ENCODE data around the gene LAMA4. TPM values are rescaled to one million over a fixed set of nuclear protein-coding genes. Genes with fewer than 3 reads are reported as not detected.
A peak's percentile ranks its signal among the peaks of the same experiment; 100 is the strongest.

Gene LAMA4
- total and polyA plus RNA-seq, 2 of the 13 experiments (the other 11 are each of a cell fraction or from before 2014, with no cell fraction given), result not detected

GRCh38 chr6:112087136-112087911, 167.0 kb downstream of the LAMA4 start, which contains the start of the genes FAM229B and TUBE1 (continued):
- TF ChIP-seq IRF9 (CRISPR knock-in tag; IDR thresholded peaks at IDR 0.05; ENCODE audit: borderline replicate concordance) (peak; percentile 96), RFX5 (IDR thresholded peaks at IDR 0.05; ENCODE audit: low read depth, low read length) (peak; percentile 72), ONECUT2 (CRISPR knock-in tag; IDR thresholded peaks at IDR 0.05) (no peak), ZBTB10 (CRISPR knock-in tag; IDR thresholded peaks at IDR 0.05; ENCODE audit: borderline replicate concordance) (peak; percentile 69; the same call in 1 of the 2 replicates), HNRNPL (IDR thresholded peaks at IDR 0.05; ENCODE audit: low read depth, low read length) (no peak), CENPT (CRISPR knock-in tag; IDR thresholded peaks at IDR 0.05; ENCODE audit: low read depth) (no peak), ZNF335 (CRISPR knock-in tag; IDR thresholded peaks at IDR 0.05) (peak; percentile 81; the same call in 1 of the 2 replicates), ZBTB37 (CRISPR knock-in tag; IDR thresholded peaks at IDR 0.05) (0 out of 2 replicates have a peak, but pooled peaks have one; percentile 45), ZNF496 (CRISPR knock-in tag; IDR thresholded peaks at IDR 0.05; ENCODE audit: insufficient replicate concordance) (no peak), MIER3 (CRISPR knock-in tag; IDR thresholded peaks at IDR 0.05; ENCODE audit: borderline replicate concordance) (peak; percentile 81), THRA (CRISPR knock-in tag; IDR thresholded peaks at IDR 0.05; ENCODE audit: borderline replicate concordance) (no peak), ARNTL (CRISPR knock-in tag; IDR thresholded peaks at IDR 0.05) (no peak), PAWR (CRISPR knock-in tag; IDR thresholded peaks at IDR 0.05; ENCODE audit: borderline replicate concordance) (no peak; the same call in 1 of the 2 replicates), SYNCRIP (IDR thresholded peaks at IDR 0.05; ENCODE audit: insufficient read depth, low read depth, low read length) (no peak), ZNF749 (CRISPR knock-in tag; IDR thresholded peaks at IDR 0.05; ENCODE audit: borderline replicate concordance) (no peak; the same call in 1 of the 2 replicates), TAF1 (CRISPR knock-in tag; IDR thresholded peaks at IDR 0.05) (peak; percentile 91), NFIB (CRISPR knock-in tag; IDR thresholded peaks at IDR 0.05; ENCODE audit: borderline replicate concordance) (no peak), ZNF674 (CRISPR knock-in tag; IDR thresholded peaks at IDR 0.05; ENCODE audit: low read depth) (no peak), ZNF24 (IDR thresholded peaks at IDR 0.05) (no peak), GATAD2A (CRISPR knock-in tag; IDR thresholded peaks at IDR 0.05) (no peak; the same call in 1 of the 2 replicates)
- TF ChIP-seq, protein P1, sequence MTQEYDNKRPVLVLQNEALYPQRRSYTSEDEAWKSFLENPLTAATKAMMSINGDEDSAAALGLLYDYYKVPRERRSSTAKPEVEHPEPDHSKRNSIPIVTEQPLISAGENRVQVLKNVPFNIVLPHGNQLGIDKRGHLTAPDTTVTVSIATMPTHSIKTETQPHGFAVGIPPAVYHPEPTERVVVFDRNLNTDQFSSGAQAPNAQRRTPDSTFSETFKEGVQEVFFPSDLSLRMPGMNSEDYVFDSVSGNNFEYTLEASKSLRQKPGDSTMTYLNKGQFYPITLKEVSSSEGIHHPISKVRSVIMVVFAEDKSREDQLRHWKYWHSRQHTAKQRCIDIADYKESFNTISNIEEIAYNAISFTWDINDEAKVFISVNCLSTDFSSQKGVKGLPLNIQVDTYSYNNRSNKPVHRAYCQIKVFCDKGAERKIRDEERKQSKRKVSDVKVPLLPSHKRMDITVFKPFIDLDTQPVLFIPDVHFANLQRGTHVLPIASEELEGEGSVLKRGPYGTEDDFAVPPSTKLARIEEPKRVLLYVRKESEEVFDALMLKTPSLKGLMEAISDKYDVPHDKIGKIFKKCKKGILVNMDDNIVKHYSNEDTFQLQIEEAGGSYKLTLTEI (CRISPR knock-in tag; conservative IDR thresholded peaks at IDR 0.05), result no peak
